DND-41 (cell line): ENCODE results near the gene OTUD5.

Source experiments
- ATAC-seq: fragments of 200-7000 bp; cut with Tn5 transposase; 3 replicates; pipeline ENCODE4 v1.9.1; 2021; ENCODE audit warnings: low read depth; ENCODE audit not compliant: insufficient read depth
- DNase-seq: peaks from one replicate; pipeline ENCODE4 v3.0.0-alpha.2; 2020
- H2AFZ ChIP-seq: 2 replicates; pipeline ENCODE4 v1.6.0; 2012; ENCODE audit warnings: low read depth, low read length
- H3K27ac ChIP-seq: 2 replicates; pipeline ENCODE4 v1.5.1; 2012; ENCODE audit warnings: low read length, inconsistent platforms
- H3K27me3 ChIP-seq: fragments of 200-600 bp; sonication (generic); 2 replicates; pipeline ENCODE4 v1.6.0; 2012; ENCODE audit warnings: low read length, mild to moderate bottlenecking, inconsistent platforms; ENCODE audit not compliant: insufficient read depth, poor library complexity
- H3K36me3 ChIP-seq: 2 replicates; pipeline ENCODE4 v1.5.1; 2012; ENCODE audit warnings: low read length, inconsistent platforms; ENCODE audit not compliant: insufficient read depth
- H3K4me1 ChIP-seq: 2 replicates; pipeline ENCODE4 v1.5.1; 2012; ENCODE audit warnings: mild to moderate bottlenecking, low read length; ENCODE audit not compliant: insufficient read depth
- H3K4me2 ChIP-seq: 2 replicates; pipeline ENCODE4 v1.6.0; 2012; ENCODE audit warnings: mild to moderate bottlenecking, moderate library complexity, low read length, inconsistent platforms; ENCODE audit not compliant: insufficient read depth
- H3K4me3 ChIP-seq, 2 experiments: fragments of 200-600 bp in 1 of 2; shearing (Covaris generic) in 1 of 2; 2 replicates each; pipeline ENCODE4 v1.5.1; 2012 to 2016; ENCODE audit warnings: inconsistent platforms in 2 of 2, low read length in 2 of 2, mild to moderate bottlenecking in 2 of 2, low read depth in 1 of 2, moderate library complexity in 1 of 2
- H3K79me2 ChIP-seq: 2 replicates; pipeline ENCODE4 v1.6.0; 2012; ENCODE audit warnings: low read length, inconsistent platforms; ENCODE audit not compliant: insufficient read depth
- H3K9ac ChIP-seq: 2 replicates; pipeline ENCODE4 v1.6.0; 2012; ENCODE audit warnings: low read depth, mild to moderate bottlenecking, inconsistent platforms, low read length, moderate library complexity
- H3K9me3 ChIP-seq: 2 replicates; pipeline ENCODE4 v1.5.1; 2012; ENCODE audit warnings: low read length, moderate library complexity, mild to moderate bottlenecking, inconsistent platforms; ENCODE audit not compliant: insufficient read depth, severe bottlenecking
- H4K20me1 ChIP-seq: 2 replicates; pipeline ENCODE4 v1.6.0; 2012; ENCODE audit warnings: low read length; ENCODE audit not compliant: insufficient read depth
- CTCF ChIP-seq: IDR thresholded peaks from 2 replicates; pipeline ENCODE4 v1.5.1; 2012; ENCODE audit warnings: borderline replicate concordance, low read length, moderate library complexity, mild to moderate bottlenecking; ENCODE audit not compliant: poor library complexity, severe bottlenecking; ENCODE audit errors: extremely low read depth
- EZH2 ChIP-seq: IDR thresholded peaks from 3 replicates; pipeline ENCODE4 v1.6.1; 2012; ENCODE audit warnings: borderline replicate concordance, low read depth, mild to moderate bottlenecking, moderate library complexity, low read length, inconsistent platforms; ENCODE audit not compliant: severe bottlenecking

The OTUD5 gene

GRCh38 chrX:48918301-48918642 lies 39.1 kb downstream of the OTUD5 start:
- H4K20me1 ChIP-seq = peaks cover 10% of the 10 kb centered on the region; the same call in 1 of the 2 replicates
- ATAC-seq = no peak
- peak overlapping the region; percentile 97 for H3K4me2 ChIP-seq
- H3K9me3 ChIP-seq = no peaks in the 10 kb centered on the region
- H2AFZ ChIP-seq = peak overlapping the region; percentile 55
- no peak for DNase-seq
- peak overlapping the region; percentile 81 for H3K27ac ChIP-seq
- peak overlapping the region; percentile 77 for H3K9ac ChIP-seq
- no peaks in the 10 kb centered on the region for H3K27me3 ChIP-seq
- no peak for TF ChIP-seq CTCF
- TF ChIP-seq EZH2 = no peak
- peak overlapping the region; percentile 62 to 79; a peak in 3 of 4 replicates for H3K4me3 ChIP-seq
- peaks cover 23% of the 10 kb centered on the region for H3K36me3 ChIP-seq
- H3K79me2 ChIP-seq = peaks cover 12% of the 10 kb centered on the region
- H3K4me1 ChIP-seq = peaks cover 34% of the 10 kb centered on the region

GRCh38 chrX:48917139-48918001 lies 40.0 kb downstream of the OTUD5 start:
- ATAC-seq (peak; percentile 60), DNase-seq (peak; percentile 89)
- Histone ChIP-seq H4K20me1 (peaks cover 10% of the 10 kb centered on the region; the same call in 1 of the 2 replicates), H3K36me3 (peaks cover 17% of the 10 kb centered on the region), H3K9ac (peak overlapping the region; percentile 77), H3K79me2 (peaks cover 12% of the 10 kb centered on the region), H3K4me2 (peak overlapping the region; percentile 97), H3K9me3 (no peaks in the 10 kb centered on the region), H3K27ac (peak overlapping the region; percentile 81), H3K4me1 (peaks cover 38% of the 10 kb centered on the region), H3K27me3 (no peaks in the 10 kb centered on the region), H3K4me3 (peak overlapping the region; percentile 62 to 79; a peak in 3 of 4 replicates), H2AFZ (no peak overlapping the region)
- peak; percentile 93 for TF ChIP-seq CTCF
- TF ChIP-seq EZH2 = no peak

- H3K4me2 ChIP-seq = no peak overlapping the region
- peaks cover 29% of the 10 kb centered on the region for H3K79me2 ChIP-seq
- H3K9me3 ChIP-seq = no peaks in the 10 kb centered on the region
- no peak overlapping the region for H3K4me3 ChIP-seq
- no peak for DNase-seq
- H3K9ac ChIP-seq = no peak overlapping the region
- H4K20me1 ChIP-seq = peaks cover 4% of the 10 kb centered on the region; the same call in 1 of the 2 replicates
- no peak for ATAC-seq
- peaks cover 49% of the 10 kb centered on the region for H3K4me1 ChIP-seq
- no peaks in the 10 kb centered on the region for H3K27me3 ChIP-seq
- TF ChIP-seq CTCF (no peak), EZH2 (no peak)
- peaks cover 17% of the 10 kb centered on the region for H3K36me3 ChIP-seq
- H3K27ac ChIP-seq = no peak overlapping the region
- H2AFZ ChIP-seq = no peak overlapping the region
Measured at GRCh38 chrX:48914593-48915493, 42.6 kb downstream of the OTUD5 start.
